GM20000 (cell line): ENCODE results near the gene MVB12B.

ENCODE experiments used
- DNase-seq: peaks from one replicate; pipeline ENCODE4 v3.0.0; 2012; ENCODE audit warnings: low spot score
- TF ChIP-seq, protein P1 (sequence below): IDR thresholded peaks from 2 replicates; pipeline ENCODE4 v1.5.1; 2012; ENCODE audit warnings: mild to moderate bottlenecking, control low read depth; ENCODE audit errors: extremely low read depth, missing control alignments

Gene MVB12B

DNA sequence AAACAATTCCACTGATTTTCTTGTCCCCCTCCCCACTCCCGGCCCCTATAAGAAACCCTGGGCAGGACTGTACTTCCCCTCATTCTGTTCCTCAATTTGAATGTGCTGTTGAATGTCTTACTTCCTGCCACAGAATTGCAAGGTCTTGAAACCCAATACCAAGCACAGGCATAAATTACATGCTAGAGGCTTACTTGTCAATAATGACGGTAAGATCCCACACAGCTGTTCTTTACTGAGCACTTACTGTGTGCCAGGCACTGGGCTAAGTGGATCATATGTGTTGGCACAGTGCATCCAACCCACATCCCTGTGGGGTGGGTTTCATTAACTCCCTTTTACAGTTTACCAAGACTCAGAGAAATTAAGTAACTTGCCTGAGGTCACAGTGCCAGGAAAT lies 63.4 kb downstream of the MVB12B start:
- no peak for DNase-seq
- TF ChIP-seq, protein P1, sequence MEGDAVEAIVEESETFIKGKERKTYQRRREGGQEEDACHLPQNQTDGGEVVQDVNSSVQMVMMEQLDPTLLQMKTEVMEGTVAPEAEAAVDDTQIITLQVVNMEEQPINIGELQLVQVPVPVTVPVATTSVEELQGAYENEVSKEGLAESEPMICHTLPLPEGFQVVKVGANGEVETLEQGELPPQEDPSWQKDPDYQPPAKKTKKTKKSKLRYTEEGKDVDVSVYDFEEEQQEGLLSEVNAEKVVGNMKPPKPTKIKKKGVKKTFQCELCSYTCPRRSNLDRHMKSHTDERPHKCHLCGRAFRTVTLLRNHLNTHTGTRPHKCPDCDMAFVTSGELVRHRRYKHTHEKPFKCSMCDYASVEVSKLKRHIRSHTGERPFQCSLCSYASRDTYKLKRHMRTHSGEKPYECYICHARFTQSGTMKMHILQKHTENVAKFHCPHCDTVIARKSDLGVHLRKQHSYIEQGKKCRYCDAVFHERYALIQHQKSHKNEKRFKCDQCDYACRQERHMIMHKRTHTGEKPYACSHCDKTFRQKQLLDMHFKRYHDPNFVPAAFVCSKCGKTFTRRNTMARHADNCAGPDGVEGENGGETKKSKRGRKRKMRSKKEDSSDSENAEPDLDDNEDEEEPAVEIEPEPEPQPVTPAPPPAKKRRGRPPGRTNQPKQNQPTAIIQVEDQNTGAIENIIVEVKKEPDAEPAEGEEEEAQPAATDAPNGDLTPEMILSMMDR = no peak

GRCh38 chr9:126390923-126391322 lies 64.3 kb downstream of the MVB12B start:
- TF ChIP-seq, protein P1 = no peak
- DNase-seq = no peak

- no peak for DNase-seq
- TF ChIP-seq, protein P1 = no peak
Measured at GRCh38 chr9:126391713-126392661, 65.4 kb downstream of the MVB12B start.

DNA sequence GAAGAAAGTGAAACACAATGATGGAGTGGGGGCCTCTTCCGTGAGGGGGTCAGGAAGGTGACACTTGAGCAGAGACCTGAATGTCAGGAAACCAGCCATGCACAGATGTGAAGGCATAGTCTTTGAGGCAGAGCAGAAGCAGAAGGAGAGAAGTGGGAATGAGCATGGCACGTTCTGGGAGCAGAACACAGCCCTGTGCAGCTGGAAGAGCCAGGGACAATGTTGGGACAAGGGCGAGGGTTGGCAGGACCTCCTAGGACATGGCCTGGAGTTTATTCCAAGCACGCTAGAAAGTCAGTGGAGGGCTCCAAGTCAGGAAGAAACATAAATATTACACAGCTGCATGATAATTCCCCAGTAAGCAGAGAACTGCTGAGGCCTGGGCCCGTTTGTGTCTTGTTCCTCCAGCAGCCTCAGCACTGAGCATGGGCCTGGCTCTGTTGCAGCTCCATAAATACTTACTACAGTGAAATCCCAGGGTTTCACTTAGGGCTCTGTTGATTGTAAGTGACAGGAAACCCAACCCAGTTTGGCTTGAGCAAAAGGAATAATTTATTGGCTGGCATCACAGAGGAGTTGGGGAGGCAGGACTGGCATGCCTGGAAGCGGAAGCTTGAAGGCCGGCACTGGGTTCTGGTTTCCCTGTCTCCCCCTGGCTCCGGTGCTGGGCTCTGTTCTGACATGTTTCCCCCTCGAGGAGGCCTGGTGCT lies 66.2 kb downstream of the MVB12B start:
- no peak for DNase-seq
- TF ChIP-seq, protein P1 = no peak

DNA sequence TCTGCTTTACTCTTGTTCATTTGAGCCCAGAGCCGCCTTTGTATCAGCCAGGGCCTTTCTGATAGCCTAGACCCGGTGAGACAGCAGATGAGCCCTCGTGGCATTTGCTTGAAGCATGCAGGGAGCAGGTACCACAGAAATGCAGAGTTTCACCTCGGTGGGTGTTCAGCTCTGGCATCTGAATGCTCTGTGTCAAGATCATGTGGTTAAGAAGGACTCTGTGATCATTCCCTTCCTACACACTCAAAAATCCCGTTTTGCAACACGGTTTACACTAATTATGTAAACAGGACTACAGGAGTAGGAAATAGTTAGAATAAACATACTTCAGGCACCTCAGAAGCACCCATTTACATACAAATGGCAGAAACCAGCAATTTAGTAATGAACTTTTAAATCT lies 67.2 kb downstream of the MVB12B start:
- DNase-seq = no peak
- TF ChIP-seq, protein P1 = no peak

DNA sequence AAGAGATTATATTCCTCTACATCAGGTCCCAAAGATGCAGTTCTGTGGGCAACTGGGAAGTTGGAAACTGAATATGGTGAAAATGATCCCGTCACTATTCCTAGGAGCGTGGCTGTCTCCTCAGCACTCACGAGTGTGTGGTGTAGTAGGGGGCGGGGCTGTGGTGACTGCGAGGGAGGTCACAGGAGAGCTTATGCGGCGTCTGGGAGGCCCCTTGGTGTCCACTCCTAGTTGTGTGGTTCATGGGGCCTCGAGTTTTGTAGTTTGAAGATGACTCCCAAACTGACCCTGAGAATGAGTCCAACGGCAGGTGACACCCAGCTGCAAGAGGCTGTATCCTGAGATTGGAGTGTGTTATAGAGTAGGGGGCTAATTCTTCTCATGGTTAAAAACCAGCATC lies 68.2 kb downstream of the MVB12B start:
- TF ChIP-seq, protein P1 = no peak
- DNase-seq = no peak
